Activated CD8-positive, alpha-beta memory T cell treated with anti-CD3 and anti-CD28 coated beads, Interleukin-2, amount 50 U/mL, for 1 hour (primary cell): Measurements from ENCODE around the gene MTUS2.

Experiments used
- DNase-seq: peaks from one replicate; pipeline ENCODE4 v3.0.0-alpha.2; 2020; ENCODE audit errors: extremely low read depth

Gene MTUS2

GRCh38 chr13:29108068-29108786, 288.1 kb downstream of the MTUS2 start:
- no peak for DNase-seq

- no peak for DNase-seq
Measured at GRCh38 chr13:29109987-29110386, 289.8 kb downstream of the MTUS2 start.

GRCh38 chr13:29111446-29111845, 291.3 kb downstream of the MTUS2 start:
- DNase-seq, result no peak

GRCh38 chr13:29115842-29116241, 295.7 kb downstream of the MTUS2 start:
- no peak for DNase-seq

- no peak for DNase-seq
Measured at GRCh38 chr13:29117663-29118062, 297.5 kb downstream of the MTUS2 start.

- no peak for DNase-seq
Measured at GRCh38 chr13:29118471-29118870, 298.3 kb downstream of the MTUS2 start.

- no peak for DNase-seq
Measured at GRCh38 chr13:29125191-29125933, 305.2 kb downstream of the MTUS2 start.

GRCh38 chr13:29125934-29126424, 305.8 kb downstream of the MTUS2 start:
- DNase-seq, result no peak

GRCh38 chr13:29129616-29130015, 309.5 kb downstream of the MTUS2 start:
- no peak for DNase-seq

- no peak for DNase-seq
Measured at GRCh38 chr13:29131159-29131558, 311.0 kb downstream of the MTUS2 start.

- no peak for DNase-seq
Measured at GRCh38 chr13:29131881-29132668, 311.9 kb downstream of the MTUS2 start.

- no peak for DNase-seq
Measured at GRCh38 chr13:29136341-29136740, 316.2 kb downstream of the MTUS2 start.

GRCh38 chr13:29137016-29137415, 316.9 kb downstream of the MTUS2 start:
- DNase-seq, result no peak

GRCh38 chr13:29137995-29138394, 317.9 kb downstream of the MTUS2 start:
- no peak for DNase-seq

- no peak for DNase-seq
Measured at GRCh38 chr13:29140277-29140676, 320.1 kb downstream of the MTUS2 start.

GRCh38 chr13:29143847-29144246, 323.7 kb downstream of the MTUS2 start:
- DNase-seq, result no peak

- DNase-seq, result no peak
Measured at GRCh38 chr13:29154390-29154789, 334.3 kb downstream of the MTUS2 start.

- DNase-seq, result no peak
Measured at GRCh38 chr13:29156136-29156535, 336.0 kb downstream of the MTUS2 start.

GRCh38 chr13:29159871-29160270, 339.7 kb downstream of the MTUS2 start:
- DNase-seq, result no peak

GRCh38 chr13:29160862-29161261, 340.7 kb downstream of the MTUS2 start:
- no peak for DNase-seq

- DNase-seq, result no peak
Measured at GRCh38 chr13:29161676-29162075, 341.5 kb downstream of the MTUS2 start.

- DNase-seq, result no peak
Measured at GRCh38 chr13:29162638-29163235, 342.6 kb downstream of the MTUS2 start.
